Measurements from ENCODE around the gene ARHGAP25.

ARHGAP25 gene

DNA sequence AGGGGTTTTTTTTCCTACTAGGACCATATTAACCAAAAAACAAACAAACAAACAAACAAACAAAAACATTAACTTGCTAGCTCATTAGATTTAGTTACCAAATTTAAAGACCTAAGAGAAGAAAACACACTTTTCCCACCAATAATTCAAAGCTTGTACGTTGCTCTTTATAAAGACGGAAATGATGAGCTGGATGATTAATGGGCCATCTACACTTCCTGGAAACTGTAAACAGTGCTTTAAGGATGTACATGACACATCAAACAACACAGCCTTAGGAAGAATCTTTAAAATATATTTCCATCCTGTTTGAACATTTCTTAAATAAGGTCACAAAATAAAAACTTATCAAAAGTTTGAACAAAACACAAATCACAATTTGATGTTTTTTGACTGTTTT lies 135.6 kb downstream of the ARHGAP25 start:
- no peaks in the 10 kb centered on the region for H3K9me3 ChIP-seq (ENCODE audit: severe bottlenecking)
- no peak overlapping the region for H3K27ac ChIP-seq (ENCODE audit: poor library complexity, severe bottlenecking)
- peaks cover 6% of the 10 kb centered on the region for H3K4me1 ChIP-seq (ENCODE audit: insufficient read depth, poor library complexity, severe bottlenecking)
- no peak for ATAC-seq (ENCODE audit: low read depth)
- H3K4me3 ChIP-seq (ENCODE audit: severe bottlenecking) = no peak overlapping the region
- no peaks in the 10 kb centered on the region for H3K27me3 ChIP-seq (ENCODE audit: insufficient read depth, poor library complexity, severe bottlenecking)
- TF ChIP-seq, protein P1, sequence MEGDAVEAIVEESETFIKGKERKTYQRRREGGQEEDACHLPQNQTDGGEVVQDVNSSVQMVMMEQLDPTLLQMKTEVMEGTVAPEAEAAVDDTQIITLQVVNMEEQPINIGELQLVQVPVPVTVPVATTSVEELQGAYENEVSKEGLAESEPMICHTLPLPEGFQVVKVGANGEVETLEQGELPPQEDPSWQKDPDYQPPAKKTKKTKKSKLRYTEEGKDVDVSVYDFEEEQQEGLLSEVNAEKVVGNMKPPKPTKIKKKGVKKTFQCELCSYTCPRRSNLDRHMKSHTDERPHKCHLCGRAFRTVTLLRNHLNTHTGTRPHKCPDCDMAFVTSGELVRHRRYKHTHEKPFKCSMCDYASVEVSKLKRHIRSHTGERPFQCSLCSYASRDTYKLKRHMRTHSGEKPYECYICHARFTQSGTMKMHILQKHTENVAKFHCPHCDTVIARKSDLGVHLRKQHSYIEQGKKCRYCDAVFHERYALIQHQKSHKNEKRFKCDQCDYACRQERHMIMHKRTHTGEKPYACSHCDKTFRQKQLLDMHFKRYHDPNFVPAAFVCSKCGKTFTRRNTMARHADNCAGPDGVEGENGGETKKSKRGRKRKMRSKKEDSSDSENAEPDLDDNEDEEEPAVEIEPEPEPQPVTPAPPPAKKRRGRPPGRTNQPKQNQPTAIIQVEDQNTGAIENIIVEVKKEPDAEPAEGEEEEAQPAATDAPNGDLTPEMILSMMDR (IDR thresholded peaks at IDR 0.05; ENCODE audit: poor library complexity, severe bottlenecking) = no peak
- no peaks in the 10 kb centered on the region for H3K36me3 ChIP-seq (ENCODE audit: low read depth)
- no peak for DNase-seq (ENCODE audit: low spot score)

DNA sequence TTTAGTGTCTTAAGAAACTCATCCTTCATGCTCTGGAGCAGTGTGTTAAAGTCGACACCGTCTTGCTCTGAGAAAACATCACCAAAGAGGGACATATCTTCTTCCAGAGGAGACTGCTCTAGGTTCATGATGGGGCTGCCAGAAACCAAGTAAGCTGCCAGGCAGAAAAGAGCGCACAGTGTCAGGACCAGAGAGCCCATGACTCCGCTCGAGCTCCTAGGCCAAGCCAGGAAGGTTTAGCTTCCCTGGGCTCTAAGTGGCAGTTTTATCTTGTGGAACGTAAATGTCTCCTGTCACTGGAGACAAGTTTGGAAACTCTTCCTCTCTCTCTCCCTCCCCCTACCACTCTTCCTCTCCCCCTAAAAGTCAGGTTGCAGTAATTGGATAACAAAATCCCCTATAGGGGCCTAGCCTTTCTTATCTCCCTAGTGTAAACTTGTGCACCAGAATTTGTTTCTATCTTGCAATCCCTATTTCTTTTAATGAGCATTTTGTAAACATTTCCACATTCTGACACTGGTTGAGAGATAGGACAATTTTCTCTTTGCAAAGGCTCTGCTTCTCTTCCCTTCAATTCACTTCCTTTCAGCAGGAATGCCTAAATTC lies 136.7 kb downstream of the ARHGAP25 start, which contains the start of gene BMP10:
Gene BMP10 (minus strand): TSS at position 239 of the 606 bp plus-strand sequence. CDS start 39 bp downstream, at position 200.
- TF ChIP-seq, protein P1 (IDR thresholded peaks at IDR 0.05; ENCODE audit: poor library complexity, severe bottlenecking) = no peak
- Histone ChIP-seq H3K27ac (ENCODE audit: poor library complexity, severe bottlenecking) (no peak within 1 kb of the TSS), H3K27me3 (ENCODE audit: insufficient read depth, poor library complexity, severe bottlenecking) (no peaks in the 10 kb centered on the region), H3K4me1 (ENCODE audit: insufficient read depth, poor library complexity, severe bottlenecking) (peaks cover 6% of the 10 kb centered on the region), H3K9me3 (ENCODE audit: severe bottlenecking) (no peaks in the 10 kb centered on the region), H3K4me3 (ENCODE audit: severe bottlenecking) (no peak within 1 kb of the TSS), H3K36me3 (ENCODE audit: low read depth) (no peaks in the 10 kb centered on the region)
- DNase-seq (ENCODE audit: low spot score) (no peak), ATAC-seq (ENCODE audit: low read depth) (no peak)

All from RWPE2 (cell line).